Lower lobe of right lung (tissue), 2 donors: ENCODE measurements around the gene SLC1A2. TPM values are rescaled to one million over a fixed set of nuclear protein-coding genes. Genes with fewer than 3 reads are reported as not detected.

Experiments used
- ATAC-seq, 2 donors: fragments of 200-7000 bp; cut with Tn5 transposase; one replicate each; pipeline ENCODE4 v1.9.1; 2020 to 2022; ENCODE audit warnings: mild to moderate bottlenecking in 2 of 2, moderate library complexity in 2 of 2
- DNase-seq: peaks from one replicate; pipeline ENCODE4 v3.0.0-alpha.2; 2020
- H3K27ac ChIP-seq: fragments of 200-600 bp; one replicate; pipeline ENCODE4 v1.8.0; 2022
- H3K27me3 ChIP-seq: fragments of 200-600 bp; one replicate; pipeline ENCODE4 v1.8.0; 2022; ENCODE audit warnings: low read depth
- H3K36me3 ChIP-seq: fragments of 200-600 bp; one replicate; pipeline ENCODE4 v1.8.0; 2022; ENCODE audit warnings: mild to moderate bottlenecking
- H3K4me1 ChIP-seq: fragments of 200-600 bp; one replicate; pipeline ENCODE4 v1.8.0; 2022
- H3K4me3 ChIP-seq: fragments of 200-600 bp; one replicate; pipeline ENCODE4 v1.8.0; 2022; ENCODE audit warnings: mild to moderate bottlenecking
- H3K9me3 ChIP-seq: fragments of 200-600 bp; one replicate; pipeline ENCODE4 v1.8.0; 2022
- intact Hi-C: fragments of 100-400 bp; cut with DNase I; formaldehyde crosslinking; loops from one replicate; pipeline ENCODE4 v1.11.0; 2022
- total RNA-seq: library from RNA; stranded (reverse); fragmentation: NEBNext Ultra II Directional; extraction: Animal tissue kit (Norgen Biotek cat#: 25700); gene quantifications from one replicate; pipeline ENCODE4 v1.2.1, GENCODE V29; 2021
- TF ChIP-seq, protein P1 (sequence below): fragments of 200-600 bp; IDR thresholded peaks from one replicate; pipeline ENCODE4 v1.8.0; 2022; ENCODE audit warnings: antibody characterized with exemption, mild to moderate bottlenecking
- donor health status: DM: no; HTN: yes; CAD: no; lungs with severe emphysema.

The SLC1A2 gene
- total RNA-seq, 1 donor from 2014 or later: 3.4 TPM

DNA sequence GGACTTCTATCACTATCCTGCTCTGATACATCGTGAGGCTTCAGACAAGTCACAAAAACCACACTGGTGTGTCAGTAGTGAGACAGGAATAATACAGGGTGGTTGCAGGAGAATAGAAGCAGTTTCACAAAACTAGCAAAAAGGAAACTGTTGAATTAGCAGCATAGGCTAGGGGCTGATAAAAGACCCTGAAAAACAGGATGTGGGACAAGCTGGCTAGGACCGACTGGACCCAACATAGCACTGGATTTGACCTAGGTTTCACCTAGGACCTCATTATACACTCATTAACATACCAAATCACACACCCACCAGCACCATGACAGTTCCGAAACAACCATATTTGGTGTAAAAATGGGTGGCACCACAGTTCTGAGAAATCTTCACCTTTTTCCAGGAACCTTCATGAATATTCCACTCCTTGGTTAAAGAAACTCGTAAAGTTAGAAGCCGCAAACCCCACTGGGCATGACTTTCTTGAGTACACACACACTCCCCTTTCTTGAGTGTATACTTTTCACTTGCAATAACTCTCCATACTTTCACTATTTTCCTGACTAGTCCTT, 76.2 kb downstream of the SLC1A2 start:
- H3K4me1 ChIP-seq: peaks cover 19% of the 10 kb centered on the region
- TF ChIP-seq, protein P1, sequence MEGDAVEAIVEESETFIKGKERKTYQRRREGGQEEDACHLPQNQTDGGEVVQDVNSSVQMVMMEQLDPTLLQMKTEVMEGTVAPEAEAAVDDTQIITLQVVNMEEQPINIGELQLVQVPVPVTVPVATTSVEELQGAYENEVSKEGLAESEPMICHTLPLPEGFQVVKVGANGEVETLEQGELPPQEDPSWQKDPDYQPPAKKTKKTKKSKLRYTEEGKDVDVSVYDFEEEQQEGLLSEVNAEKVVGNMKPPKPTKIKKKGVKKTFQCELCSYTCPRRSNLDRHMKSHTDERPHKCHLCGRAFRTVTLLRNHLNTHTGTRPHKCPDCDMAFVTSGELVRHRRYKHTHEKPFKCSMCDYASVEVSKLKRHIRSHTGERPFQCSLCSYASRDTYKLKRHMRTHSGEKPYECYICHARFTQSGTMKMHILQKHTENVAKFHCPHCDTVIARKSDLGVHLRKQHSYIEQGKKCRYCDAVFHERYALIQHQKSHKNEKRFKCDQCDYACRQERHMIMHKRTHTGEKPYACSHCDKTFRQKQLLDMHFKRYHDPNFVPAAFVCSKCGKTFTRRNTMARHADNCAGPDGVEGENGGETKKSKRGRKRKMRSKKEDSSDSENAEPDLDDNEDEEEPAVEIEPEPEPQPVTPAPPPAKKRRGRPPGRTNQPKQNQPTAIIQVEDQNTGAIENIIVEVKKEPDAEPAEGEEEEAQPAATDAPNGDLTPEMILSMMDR: no peak
- ATAC-seq (peak; percentile 68 to 71), DNase-seq (no peak)
- no peak overlapping the region for H3K27ac ChIP-seq
- H3K36me3 ChIP-seq: no peaks in the 10 kb centered on the region
- H3K9me3 ChIP-seq: no peaks in the 10 kb centered on the region
- no peaks in the 10 kb centered on the region for H3K27me3 ChIP-seq
- H3K4me3 ChIP-seq: no peak overlapping the region
- intact Hi-C loops: no loop called here

- no peak overlapping the region for H3K4me3 ChIP-seq
- ATAC-seq (no peak), DNase-seq (no peak)
- H3K4me1 ChIP-seq: peaks cover 10% of the 10 kb centered on the region
- TF ChIP-seq, protein P1: no peak
- intact Hi-C loops: no loop called here
- H3K9me3 ChIP-seq: no peaks in the 10 kb centered on the region
- H3K27me3 ChIP-seq: no peaks in the 10 kb centered on the region
- H3K36me3 ChIP-seq: no peaks in the 10 kb centered on the region
- H3K27ac ChIP-seq: no peak overlapping the region
These were observed 78.6 kb downstream of the SLC1A2 start for GRCh38 chr11:35340715-35341114.

GRCh38 chr11:35340071-35340470, 79.3 kb downstream of the SLC1A2 start:
- no peak for ATAC-seq
- H3K4me3 ChIP-seq: no peak overlapping the region
- TF ChIP-seq, protein P1: no peak
- H3K27ac ChIP-seq: no peak overlapping the region
- no peaks in the 10 kb centered on the region for H3K9me3 ChIP-seq
- H3K4me1 ChIP-seq: peaks cover 10% of the 10 kb centered on the region
- DNase-seq: no peak
- intact Hi-C loops: no loop called here
- no peaks in the 10 kb centered on the region for H3K36me3 ChIP-seq
- H3K27me3 ChIP-seq: no peaks in the 10 kb centered on the region

- Histone ChIP-seq H3K4me3 (no peak overlapping the region), H3K27ac (no peak overlapping the region), H3K4me1 (no peaks in the 10 kb centered on the region), H3K9me3 (no peaks in the 10 kb centered on the region), H3K27me3 (no peaks in the 10 kb centered on the region), H3K36me3 (no peaks in the 10 kb centered on the region)
- intact Hi-C loops: no loop called here
- DNase-seq: no peak
- no peak for ATAC-seq
- TF ChIP-seq, protein P1: no peak
These were observed 80.4 kb downstream of the SLC1A2 start for GRCh38 chr11:35338921-35339320.

DNA sequence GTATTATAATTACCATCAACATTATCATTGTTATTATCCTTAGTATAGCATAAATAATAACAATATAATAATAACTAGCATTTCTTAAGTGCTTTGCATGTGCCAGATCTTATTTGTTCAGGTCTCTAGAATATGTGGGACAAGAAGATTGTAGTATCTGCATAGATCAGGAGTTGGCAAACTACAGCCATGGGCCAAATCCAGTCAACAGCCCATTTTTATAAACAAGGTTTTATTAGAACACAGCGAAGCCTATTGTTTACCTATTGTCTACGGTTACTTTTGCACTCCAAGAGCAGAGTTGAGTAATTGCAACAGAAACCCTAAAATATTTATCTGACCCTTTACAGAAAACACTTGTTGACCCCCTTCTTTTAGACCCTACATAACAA, 81.4 kb downstream of the SLC1A2 start:
- Histone ChIP-seq H3K27me3 (no peaks in the 10 kb centered on the region), H3K27ac (no peak overlapping the region), H3K4me1 (no peaks in the 10 kb centered on the region), H3K36me3 (no peaks in the 10 kb centered on the region), H3K9me3 (no peaks in the 10 kb centered on the region), H3K4me3 (no peak overlapping the region)
- no peak for ATAC-seq
- TF ChIP-seq, protein P1: no peak
- intact Hi-C loops: no loop called here
- no peak for DNase-seq
